Gastrocnemius medialis (tissue), 4 donors: Measurements from ENCODE around the gene MATN1. TPM values are rescaled to one million over a fixed set of nuclear protein-coding genes. Genes with fewer than 3 reads are reported as not detected.
A peak's percentile ranks its signal among the peaks of the same experiment; 100 is the strongest.

Experiments
- ATAC-seq, 2 donors: fragments of 150-250 bp; one replicate each; pipeline ENCODE4 v1.9.1; 2016
- DNase-seq, 2 donors: peaks; one replicate each; pipeline ENCODE4 v3.0.0-alpha.2; 2019
- H3K27ac ChIP-seq, 4 donors: fragments of 200-600 bp; sonication (generic); 1 replicate in 1 of 4; 2 replicates in 3 of 4; pipeline ENCODE4 v1.5.1; 2016 to 2018; ENCODE audit warnings: mild to moderate bottlenecking in 2 of 4, moderate library complexity in 1 of 4
- H3K27me3 ChIP-seq, 3 donors: fragments of 200-600 bp; sonication (generic) in 2 of 3; 1 replicate in 1 of 3; 2 replicates in 2 of 3; pipeline versions ENCODE4 v1.5.1 to v1.6.0; 2016 to 2019; ENCODE audit warnings: mild to moderate bottlenecking in 1 of 3, moderate library complexity in 1 of 3
- H3K36me3 ChIP-seq, 2 donors: fragments of 200-600 bp; sonication (generic) in 1 of 2; one replicate each; pipeline ENCODE4 v1.5.1; 2017 to 2018
- H3K4me1 ChIP-seq, 2 donors: fragments of 200-600 bp; sonication (generic) in 1 of 2; one replicate each; pipeline ENCODE4 v1.5.1; 2016 to 2017; ENCODE audit warnings: mild to moderate bottlenecking in 2 of 2
- H3K4me3 ChIP-seq, 4 donors: fragments of 200-600 bp; sonication (generic) in 3 of 4; 1 replicate in 1 of 4; 2 replicates in 3 of 4; pipeline ENCODE4 v1.5.1; 2016 to 2019; ENCODE audit warnings: mild to moderate bottlenecking in 2 of 4
- H3K9me3 ChIP-seq, 3 donors: fragments of 200-600 bp; sonication (generic) in 2 of 3; 1 replicate in 1 of 3; 2 replicates in 2 of 3; pipeline ENCODE4 v1.5.1; 2016 to 2019
- CTCF ChIP-seq, 5 experiments: fragments of 450-650 bp in 3 of 5; fragments of 200-600 bp in 2 of 5; sonication (generic) in 2 of 5; IDR thresholded peaks in 4 of 5; conservative IDR thresholded peaks in 1 of 5; 1 replicate in 4 of 5; 2 replicates in 1 of 5; pipeline ENCODE4 v1.5.1; 2016 to 2019; ENCODE audit warnings: antibody characterized with exemption in 5 of 5, mild to moderate bottlenecking in 3 of 5, moderate library complexity in 3 of 5
- POLR2A ChIP-seq, 2 donors: fragments of 450-650 bp; IDR thresholded peaks; one replicate each; pipeline ENCODE4 v1.6.1; 2017; ENCODE audit warnings: antibody characterized with exemption in 2 of 2, mild to moderate bottlenecking in 2 of 2, moderate library complexity in 2 of 2
- in situ Hi-C, 4 donors: fragments of 200-750 bp; cut with MboI; loops; one replicate each; pipeline versions ENCODE4 v1.15.0 to v1.8.0; 2017; ENCODE audit warnings: low sequenced_read_pairs in 4 of 4
- intact Hi-C: fragments of 100-400 bp; cut with DNase I; formaldehyde crosslinking; loops from one replicate; pipeline ENCODE4 v1.15.1; 2023; ENCODE audit warnings: low total_unique reads
- total RNA-seq, 4 donors: library from RNA; depleted of rRNA; stranded (reverse); fragments of >200 nt; gene quantifications; one replicate each; pipeline versions ENCODE4 v1.1.0 to v1.2.3, GENCODE V29; 2016

Gene MATN1
- total RNA-seq, 4 donors from 2014 or later, result not detected

GRCh38 chr1:30745156-30745833 is 21.9 kb upstream of the MATN1 start:
- in situ Hi-C loops, result no loop called here
- no peaks in the 10 kb centered on the region for H3K36me3 ChIP-seq
- DNase-seq, result no peak
- no peaks in the 10 kb centered on the region for H3K9me3 ChIP-seq
- no peak overlapping the region for H3K4me3 ChIP-seq
- H3K27me3 ChIP-seq, result no peaks in the 10 kb centered on the region
- ATAC-seq, result no peak
- intact Hi-C loops, result no loop called here
- H3K4me1 ChIP-seq, result no peaks in the 10 kb centered on the region
- TF ChIP-seq POLR2A (IDR thresholded peaks at IDR 0.05), result no peak
- H3K27ac ChIP-seq, result no peak overlapping the region

GRCh38 chr1:30744060-30744756 is 20.8 kb upstream of the MATN1 start:
- intact Hi-C loops (no loop called here), in situ Hi-C loops (no loop called here)
- Histone ChIP-seq H3K4me1 (no peaks in the 10 kb centered on the region), H3K27me3 (no peaks in the 10 kb centered on the region), H3K4me3 (no peak overlapping the region), H3K27ac (no peak overlapping the region), H3K36me3 (no peaks in the 10 kb centered on the region), H3K9me3 (no peaks in the 10 kb centered on the region)
- ATAC-seq, result peak in 1 of 2 donors; percentile 51
- no peak for DNase-seq
- TF ChIP-seq CTCF (IDR thresholded peaks at IDR 0.05 in 4 of 5, conservative IDR thresholded peaks at IDR 0.05 in 1 of 5) (no peak), POLR2A (IDR thresholded peaks at IDR 0.05) (no peak)

- no peaks in the 10 kb centered on the region for H3K4me1 ChIP-seq
- no peak for DNase-seq
- H3K27me3 ChIP-seq, result no peaks in the 10 kb centered on the region
- TF ChIP-seq POLR2A (IDR thresholded peaks at IDR 0.05), result no peak
- no peak overlapping the region for H3K27ac ChIP-seq
- H3K9me3 ChIP-seq, result no peaks in the 10 kb centered on the region
- H3K36me3 ChIP-seq, result no peaks in the 10 kb centered on the region
- in situ Hi-C loops, result no loop called here
- intact Hi-C loops, result no loop called here
- peak in 1 of 2 donors; percentile 19 for ATAC-seq
- H3K4me3 ChIP-seq, result no peak overlapping the region
These were observed 20.2 kb upstream of the MATN1 start for GRCh38 chr1:30743584-30744059.

GRCh38 chr1:30742963-30743559 is 19.7 kb upstream of the MATN1 start:
- H3K4me1 ChIP-seq, result no peaks in the 10 kb centered on the region
- ATAC-seq (no peak), DNase-seq (no peak)
- in situ Hi-C loops (no loop called here), intact Hi-C loops (no loop called here)
- no peak for TF ChIP-seq CTCF (IDR thresholded peaks at IDR 0.05 in 4 of 5, conservative IDR thresholded peaks at IDR 0.05 in 1 of 5)
- TF ChIP-seq POLR2A (IDR thresholded peaks at IDR 0.05), result no peak
- no peak overlapping the region for H3K4me3 ChIP-seq
- no peaks in the 10 kb centered on the region for H3K9me3 ChIP-seq
- H3K27ac ChIP-seq, result no peak overlapping the region
- no peaks in the 10 kb centered on the region for H3K36me3 ChIP-seq
- H3K27me3 ChIP-seq, result no peaks in the 10 kb centered on the region

- no peaks in the 10 kb centered on the region for H3K9me3 ChIP-seq
- H3K27me3 ChIP-seq, result no peaks in the 10 kb centered on the region
- no peak for DNase-seq
- H3K36me3 ChIP-seq, result no peaks in the 10 kb centered on the region
- H3K4me1 ChIP-seq, result no peaks in the 10 kb centered on the region
- ATAC-seq, result no peak
- no peak for TF ChIP-seq POLR2A (IDR thresholded peaks at IDR 0.05)
- TF ChIP-seq CTCF (IDR thresholded peaks at IDR 0.05 in 4 of 5, conservative IDR thresholded peaks at IDR 0.05 in 1 of 5), result no peak
- no peak overlapping the region for H3K4me3 ChIP-seq
- in situ Hi-C loops, result no loop called here
- intact Hi-C loops, result no loop called here
- H3K27ac ChIP-seq, result no peak overlapping the region
These were observed 19.0 kb upstream of the MATN1 start for GRCh38 chr1:30742300-30742962.
